GM19351 (cell line): ENCODE measurements around the gene RAD51B.

Source experiments
- ATAC-seq: cut with Tn5 transposase; IDR thresholded peaks from one replicate; pipeline ENCODE4 v1.9.1; 2021; ENCODE audit warnings: mild to moderate bottlenecking, moderate library complexity; ENCODE audit not compliant: unreplicated experiment

RAD51B gene

DNA sequence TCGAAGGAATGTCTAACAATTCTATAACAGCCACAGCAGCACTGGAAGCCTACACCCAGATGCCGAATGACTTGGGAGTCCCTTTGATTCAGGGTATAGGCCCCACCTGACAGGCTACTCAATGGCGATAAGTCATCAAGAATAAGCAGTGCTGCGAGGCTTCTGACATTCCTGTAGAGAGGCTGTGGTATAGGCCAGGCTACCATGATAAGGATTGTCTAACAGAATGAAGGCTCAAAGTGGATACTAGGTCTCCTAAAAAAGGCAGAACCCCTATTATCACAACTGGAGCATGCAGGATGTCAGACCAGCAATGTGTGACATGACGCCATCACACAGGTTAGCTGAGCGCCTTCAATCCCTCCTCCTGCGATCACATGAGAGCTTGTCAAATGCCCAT lies 920.1 kb downstream of the RAD51B start:
- no peak for ATAC-seq

DNA sequence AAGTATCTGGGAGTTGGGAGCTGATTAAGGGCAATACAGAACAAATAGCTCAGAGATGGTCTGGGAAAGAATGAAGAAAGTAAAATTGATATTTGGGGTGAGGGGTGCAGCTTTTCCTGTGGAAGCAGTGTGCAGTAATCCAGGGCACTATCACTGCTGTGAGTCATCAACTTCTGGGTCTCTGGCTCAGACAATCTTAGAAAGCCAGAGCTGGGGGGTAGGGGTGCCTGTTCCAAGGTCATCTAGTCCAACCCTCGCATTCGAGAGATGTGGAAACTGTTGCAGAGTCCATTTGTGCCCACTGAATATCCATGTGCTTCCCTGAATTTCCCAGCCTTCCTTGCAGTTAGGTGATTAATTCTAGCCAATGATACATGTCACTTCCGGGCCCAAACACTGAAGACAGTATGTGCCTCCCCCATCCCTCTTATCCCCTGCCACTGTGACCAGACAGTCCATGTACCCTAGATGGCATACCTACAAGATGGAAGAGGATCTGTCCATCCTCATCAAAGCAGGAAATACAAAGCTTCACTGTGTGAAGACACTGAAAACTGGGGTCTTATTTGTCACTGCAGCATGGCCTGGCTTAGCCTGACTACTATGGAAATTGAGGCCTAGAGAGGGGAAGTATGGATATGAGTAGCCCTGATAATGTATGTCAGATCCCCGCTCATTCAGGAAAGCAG lies 921.4 kb downstream of the RAD51B start:
- ATAC-seq: no peak

DNA sequence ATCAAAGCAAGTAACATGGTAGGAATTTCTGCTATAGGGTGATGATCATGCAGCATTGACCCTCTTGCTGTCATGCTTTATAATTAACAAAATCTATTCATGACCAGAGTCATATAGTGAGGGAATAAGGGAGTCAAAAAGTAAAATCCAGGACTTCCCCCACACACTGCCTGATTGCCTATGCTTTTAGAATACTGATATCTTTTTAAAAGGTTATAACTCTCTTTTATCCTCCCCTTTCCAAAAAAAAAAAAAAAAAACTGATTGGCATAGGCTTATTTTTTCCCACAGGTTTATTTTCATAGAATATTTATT lies 921.9 kb downstream of the RAD51B start:
- no peak for ATAC-seq

DNA sequence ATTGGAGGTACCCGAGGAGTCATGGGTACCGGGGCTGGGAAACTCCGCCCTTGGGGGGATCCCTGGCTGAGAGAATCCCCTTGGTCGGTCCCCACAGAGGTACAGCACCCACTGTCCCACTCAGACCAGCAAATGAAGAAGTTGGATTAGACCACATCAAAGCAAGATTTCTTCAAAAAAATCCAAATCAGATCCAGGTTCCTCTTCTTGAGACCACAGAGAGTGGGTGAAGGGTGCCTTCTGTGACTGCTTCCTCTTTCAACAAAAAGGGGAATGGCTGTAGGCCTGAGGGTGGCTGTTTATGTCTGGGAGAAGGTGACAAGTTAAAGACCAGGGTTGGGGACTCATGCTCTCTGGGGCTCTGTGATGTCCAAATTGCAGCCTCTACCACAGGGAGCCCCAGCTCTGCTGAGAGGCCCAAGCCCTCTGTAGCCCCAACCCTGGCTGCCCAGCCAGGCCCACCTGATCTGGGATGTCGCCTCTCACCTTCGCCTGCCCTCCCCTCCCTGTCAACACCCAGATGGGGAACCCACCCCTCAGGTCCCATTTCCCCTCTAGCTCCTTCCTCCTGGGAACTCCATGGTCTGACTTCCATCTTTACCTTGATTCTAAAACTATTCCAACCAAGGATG lies 922.4 kb downstream of the RAD51B start:
- peak; percentile 89 for ATAC-seq

DNA sequence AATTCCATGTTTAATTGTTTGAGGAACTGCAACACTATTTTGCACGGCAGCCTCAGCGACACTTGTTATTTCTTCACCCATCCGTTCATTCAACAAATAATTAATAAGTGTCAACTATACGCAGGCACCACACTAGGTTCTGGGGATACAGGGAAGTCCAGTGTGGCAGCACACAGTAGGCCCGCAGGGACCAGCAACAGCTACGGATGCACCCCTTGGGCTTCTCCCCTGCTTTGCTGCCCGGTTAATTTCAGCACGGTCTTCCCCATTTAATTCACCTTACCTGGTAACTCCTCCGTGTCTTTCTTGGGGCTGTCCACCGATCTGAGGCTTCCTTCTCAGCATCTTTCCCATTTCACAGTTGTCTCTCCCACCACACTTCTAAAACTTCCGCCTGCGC lies 925.0 kb downstream of the RAD51B start:
- ATAC-seq: no peak

DNA sequence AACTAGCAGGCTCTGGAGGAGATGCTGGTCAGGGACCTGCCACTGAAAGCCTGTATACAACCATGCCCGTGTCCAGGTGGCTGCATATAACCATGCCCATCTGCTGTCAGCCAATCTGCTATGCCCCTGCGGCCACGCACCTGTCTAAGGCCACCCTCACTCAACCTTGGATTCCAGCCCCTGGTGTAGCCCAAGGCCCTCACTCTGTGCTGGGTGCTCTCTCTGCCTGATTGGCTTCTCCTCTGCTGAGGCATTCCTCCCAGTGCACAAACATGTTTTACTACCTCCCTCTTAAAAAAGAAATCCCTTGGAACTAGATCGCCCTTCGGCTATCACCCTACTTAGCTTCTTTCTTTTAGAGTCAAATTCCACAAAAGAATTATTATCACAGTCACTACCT lies 927.8 kb downstream of the RAD51B start:
- no peak for ATAC-seq

DNA sequence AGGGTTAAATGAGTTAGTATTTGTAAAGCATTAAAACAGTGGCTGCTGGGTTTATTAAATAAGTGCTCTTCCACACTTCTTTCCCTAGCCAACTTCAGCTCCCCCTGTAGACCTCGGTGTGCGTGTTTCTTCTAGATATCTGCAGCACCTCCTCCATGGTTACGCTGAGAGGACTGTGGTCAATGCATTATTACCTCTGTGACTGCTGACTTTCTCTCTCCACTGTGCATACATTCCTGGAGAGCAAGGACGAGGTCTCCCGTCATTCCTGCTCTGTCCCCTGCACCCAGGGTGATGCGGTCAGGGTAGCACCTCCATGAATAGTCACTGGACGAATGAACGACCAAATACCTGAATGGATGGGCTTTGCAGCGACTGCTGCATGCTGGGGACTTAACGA lies 928.7 kb downstream of the RAD51B start:
- no peak for ATAC-seq

DNA sequence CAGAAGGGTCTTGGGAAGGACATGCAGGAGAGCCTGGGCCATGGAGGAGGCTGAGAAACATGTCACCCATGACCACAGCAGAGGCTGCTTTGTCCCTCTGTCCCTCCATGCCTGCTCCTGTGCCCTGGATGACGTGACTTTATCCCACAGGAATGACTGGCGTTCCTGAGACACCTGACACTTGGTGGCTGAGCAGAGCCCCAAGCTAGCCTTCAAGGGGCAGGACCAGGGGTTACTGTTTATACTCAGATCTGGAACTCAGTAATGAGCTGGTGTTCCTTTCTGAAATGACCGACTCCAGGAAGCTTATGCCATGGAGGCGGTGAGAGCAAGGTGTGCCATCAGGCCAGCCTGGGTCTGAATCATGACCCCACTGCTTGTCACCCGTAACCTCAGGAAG lies 929.1 kb downstream of the RAD51B start:
- ATAC-seq: no peak

DNA sequence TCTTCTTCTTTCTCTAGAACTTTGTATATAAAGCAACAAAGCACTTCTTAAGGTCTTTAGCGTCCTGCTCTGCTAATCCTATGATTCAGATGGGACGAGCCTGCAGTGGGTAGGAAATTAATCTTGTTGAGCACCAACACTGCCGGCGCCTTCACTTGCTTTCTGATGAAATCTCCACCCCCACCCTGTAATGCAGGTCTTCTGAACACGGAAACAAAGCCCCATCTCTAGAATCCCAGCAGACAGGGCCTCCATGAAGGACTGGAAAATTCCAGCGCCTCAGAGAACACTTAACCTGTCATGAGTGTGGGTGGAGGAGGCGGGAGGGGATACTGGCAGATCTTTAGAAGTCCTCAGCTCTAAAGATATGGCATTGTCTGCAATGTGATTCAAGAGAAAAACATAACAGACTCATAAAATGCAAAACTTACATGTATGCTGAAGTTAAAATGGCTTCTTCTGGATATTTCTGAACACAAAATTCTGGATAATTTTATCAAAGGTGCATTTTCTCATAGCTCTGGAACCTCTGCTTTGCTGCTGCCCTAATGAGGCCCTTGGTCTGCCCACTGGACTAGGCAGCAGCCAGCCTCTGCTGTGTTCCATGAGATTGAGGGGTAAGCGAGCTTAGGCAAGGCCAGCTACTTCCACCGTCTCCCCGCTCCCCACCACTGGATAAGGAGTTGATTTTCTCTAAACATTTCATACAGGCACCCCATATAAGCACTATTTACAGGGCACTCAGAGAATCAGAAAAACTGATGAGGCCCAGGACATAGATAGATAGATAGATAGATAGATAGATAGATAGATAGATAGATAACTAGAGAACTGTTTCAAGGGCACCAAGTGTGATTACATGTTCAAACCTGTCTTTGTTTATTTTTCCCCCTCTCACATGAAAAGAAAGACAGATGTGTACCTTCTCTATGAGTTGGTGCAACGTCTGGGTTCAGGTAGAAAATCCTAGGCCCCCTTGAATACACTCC lies 930.2 kb downstream of the RAD51B start:
- no peak for ATAC-seq

DNA sequence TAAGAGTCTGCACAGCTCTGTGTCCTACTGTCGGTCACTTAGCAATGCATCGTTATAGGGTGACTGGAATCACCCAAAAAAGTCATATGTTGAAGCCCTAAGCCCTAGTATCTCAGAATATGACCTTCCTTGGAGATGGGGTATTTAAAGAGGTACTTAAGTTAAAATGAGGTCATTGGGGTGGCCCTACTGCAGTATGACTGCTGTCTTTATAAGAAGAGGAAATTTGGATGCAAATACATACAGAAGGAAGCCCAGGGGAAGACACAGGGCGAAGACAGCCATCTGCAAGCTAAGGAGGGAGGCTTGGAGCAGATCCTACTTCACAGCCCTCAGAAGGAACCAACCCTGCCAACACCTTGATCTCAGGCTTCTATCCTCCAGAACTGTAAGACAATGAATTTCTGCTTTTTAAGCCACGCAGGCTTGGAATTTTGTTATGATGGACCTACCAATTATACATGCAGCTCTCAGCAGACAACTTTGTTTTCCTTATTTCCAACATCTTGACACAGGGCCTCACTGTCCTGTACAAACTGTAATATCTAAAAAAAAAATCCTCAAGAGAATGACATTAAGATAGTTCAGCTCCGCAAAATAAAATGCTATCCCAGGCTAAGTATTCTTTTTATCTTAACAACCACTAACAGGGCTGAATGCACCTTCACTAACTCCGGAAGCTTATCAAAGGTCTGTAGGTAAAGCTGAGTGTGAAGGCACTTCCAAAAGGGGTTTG lies 932.9 kb downstream of the RAD51B start:
- no peak for ATAC-seq

DNA sequence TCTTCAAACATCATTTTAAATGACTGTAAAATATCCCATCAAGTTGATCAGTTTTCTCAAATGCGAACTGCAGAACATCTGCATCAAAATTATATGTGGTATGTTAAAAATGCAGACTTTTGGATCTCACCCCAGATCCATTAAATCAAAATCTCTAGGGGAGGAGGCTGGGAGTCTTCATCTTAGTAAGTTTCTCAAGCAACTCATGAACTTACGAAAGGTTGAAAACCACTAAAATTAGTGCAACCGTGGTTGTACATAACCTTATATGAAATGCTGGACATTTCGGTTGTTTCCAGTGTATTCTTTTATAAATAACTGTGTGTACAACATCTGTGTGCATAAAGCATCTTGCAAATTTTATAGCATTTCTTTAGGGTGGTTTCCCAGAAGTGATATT lies 934.1 kb downstream of the RAD51B start:
- no peak for ATAC-seq

DNA sequence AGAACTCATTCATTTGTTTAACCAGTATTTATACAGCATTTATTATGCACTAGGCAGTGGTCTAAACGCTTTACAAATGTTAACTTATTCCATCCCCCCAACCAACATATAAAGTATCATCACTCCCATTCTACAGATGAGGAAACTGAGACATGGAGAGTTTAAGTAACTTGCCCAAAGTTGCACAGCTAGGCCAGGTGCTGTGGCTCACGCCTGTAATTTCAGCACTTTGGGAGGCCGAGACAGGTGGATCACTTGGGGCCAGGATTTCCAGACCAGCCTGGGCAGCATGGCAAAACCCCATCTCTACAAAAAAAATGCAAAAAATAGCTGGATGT lies 935.4 kb downstream of the RAD51B start:
- ATAC-seq: no peak

DNA sequence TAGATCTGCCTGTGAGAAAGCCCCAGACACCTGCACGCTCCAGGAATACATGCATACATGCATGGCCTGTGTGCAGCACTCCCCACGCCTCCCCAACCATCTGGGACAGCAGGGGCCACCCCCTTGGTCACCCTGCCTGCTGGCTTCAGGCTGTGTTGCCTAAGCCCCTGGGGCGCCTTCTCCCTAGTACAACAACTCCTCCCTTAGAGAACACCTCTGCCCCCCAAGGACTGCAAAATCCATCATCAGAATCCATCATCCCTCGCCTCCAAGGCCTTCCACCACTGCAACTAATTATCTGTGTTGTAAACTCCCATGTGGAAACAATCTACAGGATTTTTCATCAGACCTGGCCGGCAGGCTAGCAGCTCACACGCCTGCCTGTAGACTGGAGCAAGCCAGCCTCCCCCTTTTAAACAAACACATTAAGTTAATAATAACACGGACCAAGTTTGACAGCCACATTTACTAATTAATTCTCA lies 936.5 kb downstream of the RAD51B start:
- no peak for ATAC-seq

DNA sequence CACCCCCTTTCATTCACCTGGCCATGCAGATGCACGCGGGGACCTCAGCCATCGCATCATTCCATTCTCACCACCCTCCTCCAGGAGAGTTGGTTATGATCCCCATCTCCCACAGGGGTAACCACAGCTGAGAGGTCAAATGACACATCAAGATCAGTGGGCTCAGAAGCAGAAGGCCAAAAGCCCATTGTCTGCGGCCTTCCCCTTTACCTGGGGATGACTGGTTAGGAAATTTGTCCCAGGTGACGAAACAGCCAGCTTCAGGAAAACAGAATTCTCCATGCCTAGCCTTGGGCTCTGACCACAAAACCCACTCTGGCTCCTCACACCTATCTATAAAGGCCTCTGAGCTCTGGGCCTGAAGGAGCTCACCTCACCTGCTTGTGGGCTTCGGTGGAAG lies 937.2 kb downstream of the RAD51B start:
- no peak for ATAC-seq

DNA sequence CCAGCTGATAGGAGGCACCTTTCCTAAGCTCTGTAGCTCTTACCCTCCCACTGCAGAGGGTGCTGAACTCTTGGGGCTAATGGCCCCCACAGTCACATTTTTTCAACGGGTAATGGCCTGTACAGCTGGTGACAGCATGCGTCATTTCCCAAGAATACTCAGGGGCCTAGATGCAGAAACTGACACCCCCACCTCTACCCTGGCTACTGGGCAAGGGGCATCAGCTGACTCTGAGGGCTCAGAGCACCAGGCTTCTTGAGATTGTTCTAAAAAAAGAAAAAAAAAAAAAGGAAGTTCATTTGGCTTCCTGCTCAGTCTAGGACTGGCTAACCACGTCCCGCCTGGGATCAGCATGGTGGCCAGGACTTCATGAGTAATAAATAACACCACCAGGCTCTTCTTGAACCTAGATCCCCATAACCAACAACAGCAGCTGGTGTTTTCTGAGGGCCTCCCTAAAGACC lies 938.1 kb downstream of the RAD51B start:
- no peak for ATAC-seq

DNA sequence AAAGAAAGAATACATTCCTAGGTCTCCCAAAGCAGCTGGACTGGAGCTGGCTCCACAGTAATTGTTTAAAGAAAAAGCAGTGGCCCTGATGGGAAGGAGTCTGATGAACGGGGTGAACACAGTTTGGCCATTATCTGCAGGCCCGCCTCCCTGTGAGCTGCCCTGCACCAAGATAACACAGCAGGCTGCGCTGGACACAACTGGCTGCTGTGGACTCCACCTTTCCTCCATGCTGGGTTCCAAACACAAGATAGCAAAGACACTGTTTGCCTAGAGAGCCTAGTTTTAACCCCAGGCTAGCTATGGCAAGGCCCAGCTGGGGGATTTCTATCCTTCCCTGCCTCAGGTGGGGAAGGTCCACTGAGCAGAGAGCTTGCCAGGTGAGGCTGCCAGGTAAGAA lies 938.7 kb downstream of the RAD51B start:
- ATAC-seq: no peak

DNA sequence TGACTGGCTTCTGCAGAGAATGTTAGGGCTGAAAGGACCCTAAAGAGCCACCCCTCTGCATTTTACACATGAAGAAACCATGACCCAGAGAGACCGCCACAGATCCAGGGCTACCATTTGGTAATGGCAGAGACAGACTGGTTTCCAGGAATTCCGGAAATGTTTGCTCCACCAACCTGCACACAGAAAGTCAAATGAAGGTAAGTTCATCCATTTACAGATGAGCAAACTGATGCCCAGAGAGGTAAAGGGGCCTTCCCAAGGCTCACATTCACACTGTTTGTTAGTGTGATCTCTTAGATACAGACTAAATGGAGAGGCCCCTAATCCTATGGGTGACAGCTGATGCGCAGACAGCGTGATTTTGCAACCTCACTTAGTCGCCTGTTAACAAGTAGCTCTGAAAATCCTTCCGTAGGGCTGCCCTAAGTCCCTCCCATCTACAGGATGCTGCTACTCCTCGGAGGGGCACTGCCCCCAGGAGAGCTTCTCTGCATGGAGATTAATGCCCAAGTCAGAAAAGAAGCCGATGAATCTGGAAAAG lies 939.5 kb downstream of the RAD51B start:
- no peak for ATAC-seq

DNA sequence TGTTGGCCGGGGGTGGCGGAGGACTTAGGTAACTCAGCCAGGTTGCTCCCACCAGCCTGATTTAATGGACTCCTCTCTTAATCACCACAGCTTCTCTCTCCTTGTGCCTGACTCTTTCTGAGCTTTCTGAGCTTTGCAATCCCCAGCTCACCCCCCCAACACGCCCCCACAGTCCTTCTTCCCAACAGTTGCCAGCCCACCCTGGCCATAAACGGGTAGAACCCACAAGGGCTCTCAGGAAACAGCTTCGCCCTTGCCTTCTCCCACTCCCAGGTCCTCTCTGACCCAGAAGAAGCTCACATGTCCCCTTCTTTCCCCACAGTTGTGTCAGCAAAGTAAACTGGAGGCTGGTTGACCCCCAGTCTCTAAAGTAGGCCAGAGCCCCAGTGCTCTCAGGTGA lies 940.4 kb downstream of the RAD51B start:
- ATAC-seq: no peak

DNA sequence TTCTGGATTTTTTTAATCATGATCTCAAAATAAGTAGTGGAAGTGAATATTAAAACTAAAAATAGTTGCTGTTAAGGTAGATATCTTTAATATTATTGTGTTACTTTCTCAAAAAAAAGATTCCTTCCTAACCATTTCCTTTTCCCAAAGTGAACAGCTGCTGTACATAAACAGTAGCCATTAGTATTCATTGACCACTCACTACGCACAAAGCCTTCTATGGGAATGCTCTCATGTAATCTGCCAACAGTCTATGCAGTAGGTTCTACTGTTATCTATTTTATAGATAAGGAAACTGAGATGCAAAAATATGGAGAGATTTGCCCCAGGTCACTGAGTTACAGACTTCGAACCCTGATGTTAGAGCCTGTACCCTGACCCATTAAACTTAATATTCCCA lies 941.2 kb downstream of the RAD51B start:
- ATAC-seq: no peak

DNA sequence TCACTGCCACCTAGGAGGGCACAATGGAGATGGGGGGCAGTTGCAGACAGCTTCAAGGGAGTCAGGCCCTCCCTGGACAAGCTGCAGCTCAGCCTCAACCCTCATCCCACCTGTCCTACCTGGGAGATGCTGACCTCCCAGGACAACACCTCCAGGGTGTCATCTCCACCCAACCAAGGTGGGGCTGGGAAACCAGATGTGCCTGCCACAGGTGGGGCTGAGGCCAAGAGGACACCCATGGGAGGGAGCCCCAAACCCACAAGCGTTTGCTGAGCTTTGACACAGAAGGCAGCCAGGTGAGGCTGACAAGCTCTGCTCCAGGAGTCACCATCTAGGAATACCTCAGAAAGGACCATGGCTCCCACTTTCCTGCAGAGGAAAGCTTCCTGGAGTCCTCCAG lies 941.8 kb downstream of the RAD51B start:
- ATAC-seq: no peak
